Stimulated activated CD8-positive, alpha-beta memory T cell treated with anti-CD3 and anti-CD28 coated beads, Interleukin-12 subunit alpha, Interleukin-12 subunit beta, amount 100 ng/mL, for 24 hours (primary cell): Measurements from ENCODE around the gene KMT2C.
"Not testable (repeated sequence)": the region's sequence is repeated elsewhere in the genome, so short reads cannot be mapped to it uniquely, and the experiment has no call there.

Experiments
- DNase-seq: peaks from one replicate; pipeline ENCODE4 v3.0.0-alpha.2; 2020; ENCODE audit errors: extremely low read depth

The KMT2C gene

DNA sequence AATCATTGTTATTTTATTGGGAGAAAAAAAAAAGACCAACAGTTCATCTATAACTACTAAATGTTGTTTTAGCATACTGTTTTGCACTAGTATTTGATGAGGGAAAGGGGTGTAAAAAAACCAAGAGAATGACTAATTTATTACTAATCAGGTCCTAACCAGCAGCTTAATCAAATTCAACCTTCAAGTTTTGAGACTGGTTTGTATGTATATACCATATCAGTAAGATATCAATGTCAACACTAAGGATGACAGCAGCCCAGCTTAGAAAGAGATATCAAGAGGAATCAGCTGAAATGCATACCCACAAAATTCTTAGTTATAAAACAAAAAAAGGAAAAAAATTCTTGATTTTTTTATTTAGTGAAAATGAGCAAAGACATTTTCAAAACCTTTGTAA lies 122.6 kb downstream of the KMT2C start:
- DNase-seq = no peak

DNA sequence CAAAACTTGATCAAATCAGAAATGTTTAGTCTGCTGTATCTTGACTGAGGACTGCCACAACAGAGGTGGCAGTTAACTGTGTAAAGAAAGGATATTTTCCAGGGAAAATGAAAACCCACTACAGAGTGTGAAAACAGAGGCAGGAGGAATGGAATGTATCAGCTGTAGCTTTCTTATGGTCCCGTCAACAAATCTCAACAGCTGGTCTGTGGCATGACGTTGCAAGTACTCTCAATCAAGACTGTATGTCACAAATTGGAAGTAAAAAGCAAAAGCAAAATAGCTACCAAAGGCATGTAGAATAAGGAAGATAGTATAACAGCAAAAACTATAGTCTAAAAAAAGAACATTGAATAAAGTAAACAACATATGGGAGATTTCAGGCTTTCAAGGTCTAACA lies 123.5 kb downstream of the KMT2C start:
- DNase-seq = no peak

- no peak for DNase-seq
Observed at GRCh38 chr7:152307902-152308301, 127.9 kb downstream of the KMT2C start.

DNA sequence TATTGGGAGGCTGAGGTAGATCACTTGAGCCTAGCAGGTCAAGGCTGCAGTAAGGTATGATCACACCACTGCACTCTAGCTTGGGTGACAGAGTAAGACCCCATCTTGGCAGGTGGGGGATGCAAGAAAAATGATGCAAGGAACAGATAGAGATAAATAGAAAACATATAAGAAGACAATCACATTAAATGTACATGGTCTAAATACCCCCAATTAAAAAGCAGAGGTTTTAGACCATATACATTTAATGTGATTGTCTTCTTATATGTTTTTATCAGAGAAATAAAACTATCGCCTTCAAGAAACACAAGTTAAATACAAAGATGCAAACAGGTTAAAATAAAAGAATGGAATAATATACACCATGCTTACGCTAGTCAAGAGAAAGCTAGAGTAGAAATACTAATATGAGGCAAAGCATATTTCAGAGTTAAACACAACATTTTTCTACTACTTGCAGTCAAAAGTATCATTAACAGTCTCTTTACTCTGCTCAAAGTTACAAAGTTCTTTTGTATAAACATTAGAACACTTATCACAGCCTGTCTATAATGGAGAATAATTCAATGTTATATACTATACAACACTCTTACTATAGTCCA lies 136.2 kb downstream of the KMT2C start:
- not testable (repeated sequence) for DNase-seq

DNA sequence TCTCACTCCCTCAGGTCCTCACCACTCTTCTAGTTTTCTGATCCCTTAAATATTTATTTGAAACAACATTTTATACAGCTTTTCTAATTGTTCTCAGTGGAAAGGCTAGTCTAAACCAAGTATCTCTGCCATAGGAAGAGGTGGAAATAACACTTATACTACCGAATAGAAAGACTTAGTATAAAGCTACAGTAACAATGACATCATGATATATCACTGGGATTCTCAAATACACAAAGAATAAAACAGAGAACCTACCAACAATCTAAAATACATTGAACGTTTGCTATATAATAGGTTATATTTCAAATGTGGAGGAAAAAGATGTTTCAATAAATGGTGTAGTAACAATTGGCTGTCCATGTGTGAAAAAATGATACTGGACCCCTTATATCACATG lies 142.9 kb downstream of the KMT2C start:
- DNase-seq = no peak

DNA sequence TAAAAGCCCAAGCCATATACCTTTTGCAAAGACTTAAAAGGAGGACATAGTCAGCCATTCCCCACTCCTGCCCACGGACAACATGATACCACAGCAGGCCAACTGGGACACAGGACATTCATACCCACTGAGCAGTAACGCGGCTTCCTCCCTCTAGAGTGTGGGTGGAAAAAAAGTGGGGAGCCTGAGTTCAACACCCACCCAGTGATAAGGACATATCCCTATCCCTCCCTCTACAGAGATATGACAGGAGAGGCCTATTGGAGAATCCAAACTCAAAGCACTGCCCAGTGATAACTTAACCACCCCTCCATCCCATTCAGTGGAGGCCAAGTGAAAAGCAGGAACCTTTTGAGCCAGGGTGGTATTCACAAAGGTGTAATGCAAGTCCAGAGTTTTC lies 148.8 kb downstream of the KMT2C start:
- not testable (repeated sequence) for DNase-seq

DNA sequence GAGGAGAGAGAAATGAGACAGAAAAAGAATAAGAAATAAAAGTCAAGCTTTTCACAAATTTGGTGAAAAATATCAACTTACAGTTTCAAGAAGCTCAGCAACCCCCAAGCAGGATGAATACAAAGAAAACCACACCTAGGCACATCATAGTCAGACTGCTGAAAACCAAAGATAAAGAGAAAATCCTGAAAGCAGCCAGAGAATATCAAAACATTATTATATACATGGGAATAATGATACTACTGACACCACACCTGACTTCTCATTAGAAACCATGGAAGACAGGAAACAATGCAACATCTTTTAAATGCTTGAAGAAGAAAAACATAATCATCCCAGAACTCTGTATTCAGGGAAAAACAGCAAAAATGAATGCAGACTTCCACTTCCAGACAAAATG lies 149.6 kb downstream of the KMT2C start:
- DNase-seq = not testable (repeated sequence)

GRCh38 chr7:152284998-152285397 lies 150.8 kb downstream of the KMT2C start:
- DNase-seq = not testable (repeated sequence)

DNA sequence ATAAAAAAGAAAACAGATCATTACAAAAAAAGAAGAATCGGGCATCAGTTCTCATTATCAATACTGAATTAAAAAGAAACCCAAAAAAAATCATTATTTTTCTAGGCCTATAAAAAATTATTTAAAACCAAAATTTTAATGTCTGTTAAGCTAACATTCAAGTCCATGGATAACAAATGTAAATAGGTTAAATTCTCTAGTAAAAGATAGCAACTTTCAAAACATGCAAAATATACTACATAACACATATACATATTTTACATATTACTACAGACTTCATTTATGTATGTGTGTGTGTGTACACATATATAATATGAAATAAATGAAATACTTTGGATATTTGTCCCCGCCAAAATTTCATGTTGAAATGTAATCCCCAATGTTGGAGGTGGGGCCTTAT lies 158.1 kb downstream of the KMT2C start:
- not testable (repeated sequence) for DNase-seq

DNA sequence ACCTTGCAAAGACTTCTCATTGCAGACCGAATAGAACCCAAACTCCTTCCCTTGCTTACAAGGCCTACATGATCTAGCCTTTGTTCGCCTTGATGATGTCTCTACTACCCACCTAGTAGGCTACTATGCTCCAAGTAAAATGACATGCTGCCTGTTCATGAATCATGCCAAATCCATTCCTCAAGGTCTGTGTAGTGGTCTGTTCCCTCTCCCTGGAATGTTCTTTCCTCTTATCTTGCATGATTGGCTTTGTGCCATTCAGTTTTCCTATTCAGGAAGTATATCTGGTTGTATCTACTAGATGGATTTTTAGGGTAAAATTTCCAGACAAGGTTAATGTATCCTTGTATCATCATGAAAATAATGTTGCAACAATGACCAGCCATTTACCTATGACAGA lies 165.4 kb downstream of the KMT2C start:
- DNase-seq = not testable (repeated sequence)

GRCh38 chr7:152266859-152267258 lies 168.9 kb downstream of the KMT2C start:
- not testable (repeated sequence) for DNase-seq

DNA sequence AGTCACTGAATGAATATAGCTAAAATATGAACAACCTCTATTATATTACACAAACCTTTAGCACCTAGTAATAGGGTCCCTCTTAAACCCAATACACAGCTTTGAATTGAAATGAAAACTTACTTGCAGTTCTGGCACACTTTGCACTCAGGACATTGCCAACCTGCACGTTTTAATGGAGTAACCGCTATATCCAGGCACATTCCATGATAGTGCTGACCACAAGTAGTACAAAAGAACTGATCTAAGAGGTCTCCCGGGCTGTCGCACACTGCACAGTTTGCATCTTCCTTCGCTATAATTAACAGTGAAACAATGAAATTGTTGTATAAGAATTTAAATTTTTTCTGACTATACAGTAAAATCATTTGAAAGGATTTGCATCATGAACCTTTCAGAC lies 170.9 kb downstream of the KMT2C start:
- DNase-seq = not testable (repeated sequence)

GRCh38 chr7:152262146-152262545 lies 173.7 kb downstream of the KMT2C start:
- not testable (repeated sequence) for DNase-seq

DNA sequence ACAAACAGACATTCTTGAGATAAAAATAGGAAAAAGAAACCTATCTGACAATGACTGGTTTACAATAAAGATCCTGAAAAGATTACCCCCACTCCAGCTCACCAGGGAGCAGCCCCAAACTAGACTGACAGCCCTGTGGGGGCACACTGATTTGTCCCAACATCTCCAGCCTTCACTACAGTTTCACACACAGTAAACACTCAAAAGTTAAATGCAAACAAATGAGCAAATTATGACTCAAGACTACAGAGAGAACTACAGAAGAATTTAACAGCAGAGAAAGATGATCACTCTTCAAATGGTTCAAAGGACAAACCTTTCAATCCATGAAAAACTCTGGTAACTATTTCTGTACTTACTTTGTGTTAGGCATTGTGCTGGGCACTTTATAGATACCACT lies 176.2 kb downstream of the KMT2C start:
- DNase-seq = not testable (repeated sequence)

GRCh38 chr7:152247851-152248250 lies 188.0 kb downstream of the KMT2C start:
- DNase-seq = not testable (repeated sequence)

DNA sequence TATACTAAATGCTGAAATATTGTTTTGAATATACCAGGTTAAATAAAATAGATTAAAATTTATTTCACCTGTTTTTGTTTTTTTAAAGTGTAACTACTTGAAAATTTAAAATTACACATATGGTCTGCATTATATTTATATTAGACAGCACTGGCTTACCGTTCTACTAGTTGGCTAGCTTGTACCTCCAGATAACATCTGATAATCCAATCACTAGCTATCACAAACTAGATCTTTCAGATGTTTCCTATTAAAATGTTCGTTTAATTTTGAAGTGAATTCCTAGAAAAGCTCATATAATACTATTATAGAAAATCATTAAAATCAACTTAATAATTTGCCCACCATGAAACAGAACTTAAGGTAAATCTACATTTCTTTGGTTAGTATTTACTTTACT lies 190.4 kb downstream of the KMT2C start:
- not testable (repeated sequence) for DNase-seq

GRCh38 chr7:152243464-152243863 lies 192.3 kb downstream of the KMT2C start:
- not testable (repeated sequence) for DNase-seq

GRCh38 chr7:152241301-152241700 lies 194.5 kb downstream of the KMT2C start:
- DNase-seq = not testable (repeated sequence)

GRCh38 chr7:152236306-152236705 lies 199.5 kb downstream of the KMT2C start:
- DNase-seq = not testable (repeated sequence)

- DNase-seq = not testable (repeated sequence)
Observed at GRCh38 chr7:152234421-152234820, 201.4 kb downstream of the KMT2C start.

GRCh38 chr7:152231089-152231488 lies 204.7 kb downstream of the KMT2C start:
- DNase-seq = no peak

DNA sequence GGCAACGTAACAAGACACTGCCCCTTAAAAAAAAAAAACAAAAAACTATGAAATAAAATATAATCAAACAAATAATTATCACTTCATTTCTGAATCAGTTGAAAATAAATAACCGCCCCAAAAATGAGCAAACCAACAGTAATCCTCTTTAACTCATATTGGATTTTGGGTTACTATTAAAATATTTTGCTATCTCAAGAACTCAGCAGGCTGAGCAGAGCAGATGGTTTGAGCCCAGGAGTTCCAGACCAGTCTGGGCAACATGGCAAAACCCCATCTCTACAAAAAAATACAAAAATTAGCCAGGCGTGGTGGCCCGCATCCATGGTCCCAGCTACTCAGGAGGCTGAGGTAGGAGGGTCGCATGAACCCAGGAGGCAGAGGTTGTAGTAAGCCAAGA lies 216.2 kb downstream of the KMT2C start:
- DNase-seq = not testable (repeated sequence)

- DNase-seq = not testable (repeated sequence)
Observed at GRCh38 chr7:152208766-152209165, 227.0 kb downstream of the KMT2C start.

DNA sequence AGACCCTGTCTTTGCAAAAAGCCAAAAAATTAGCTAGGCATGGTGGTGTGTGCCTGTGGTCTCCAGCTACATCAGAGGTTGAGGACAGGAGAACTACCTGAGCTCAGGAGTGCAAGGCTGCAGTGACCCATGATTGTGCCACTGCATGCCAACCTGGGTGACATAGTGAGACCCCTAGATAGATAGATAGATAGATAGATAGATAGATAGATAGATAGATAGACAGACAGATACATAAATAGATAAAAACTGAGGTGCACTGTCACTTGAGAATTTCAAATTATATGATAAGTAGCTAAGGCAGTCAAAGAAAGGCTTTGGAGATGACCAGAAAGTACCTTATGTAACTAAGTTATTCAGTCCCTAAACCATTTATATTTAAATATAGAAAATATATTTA lies 231.4 kb downstream of the KMT2C start:
- DNase-seq = not testable (repeated sequence)
